Subcutaneous adipose tissue (tissue), 4 donors: ENCODE measurements around the gene ICE2. TPM values are rescaled to one million over a fixed set of nuclear protein-coding genes. Genes with fewer than 3 reads are reported as not detected.

ENCODE experiments used
- CTCF ChIP-seq: fragments of 450-650 bp; IDR thresholded peaks from one replicate; pipeline ENCODE4 v1.5.1; 2016; ENCODE audit warnings: low read depth, mild to moderate bottlenecking, control low read depth, antibody characterized with exemption, moderate library complexity
- total RNA-seq, 4 donors: library from RNA; depleted of rRNA; stranded (reverse); fragments of >200 nt; gene quantifications; one replicate each; pipeline ENCODE4 v1.1.0, GENCODE V29; 2016

The ICE2 gene
- 10 to 100 TPM; 26.0 to 64.2 (median 36.2) TPM for total RNA-seq

GRCh38 chr15:60478566-60479360 lies at the start of gene ICE2:
TSS of gene ICE2 (minus strand) at chr15:60479142. CDS start at chr15:60477977, 1,165 bp downstream.
- no peak for TF ChIP-seq CTCF

GRCh38 chr15:60528530-60528929 lies 49.6 kb upstream of the ICE2 start:
- TF ChIP-seq CTCF, result no peak

GRCh38 chr15:60527456-60527855 lies 48.5 kb upstream of the ICE2 start:
- no peak for TF ChIP-seq CTCF

DNA sequence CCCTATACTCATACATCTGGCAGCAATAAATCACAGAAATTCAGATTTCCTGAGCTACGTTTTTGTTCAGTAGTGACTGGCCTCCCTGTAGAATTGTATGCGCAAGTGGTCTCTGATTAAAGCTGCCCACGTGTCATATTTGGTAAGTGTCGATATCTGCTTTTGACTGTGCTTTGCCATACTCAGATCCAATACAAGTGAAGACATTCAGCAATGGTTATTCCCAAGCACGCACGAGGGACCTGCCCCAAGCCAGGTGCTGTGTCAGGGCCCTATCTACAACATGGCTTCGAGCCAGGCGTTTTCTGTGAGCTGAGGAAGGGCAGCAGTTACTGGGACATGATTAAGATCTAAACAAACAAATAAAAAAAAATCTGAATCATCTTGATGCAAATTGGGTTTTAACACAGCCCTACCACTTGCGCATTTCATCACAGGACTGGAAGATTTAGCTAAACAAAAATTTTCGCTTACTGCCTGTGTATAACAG lies 47.2 kb upstream of the ICE2 start:
- no peak for TF ChIP-seq CTCF

DNA sequence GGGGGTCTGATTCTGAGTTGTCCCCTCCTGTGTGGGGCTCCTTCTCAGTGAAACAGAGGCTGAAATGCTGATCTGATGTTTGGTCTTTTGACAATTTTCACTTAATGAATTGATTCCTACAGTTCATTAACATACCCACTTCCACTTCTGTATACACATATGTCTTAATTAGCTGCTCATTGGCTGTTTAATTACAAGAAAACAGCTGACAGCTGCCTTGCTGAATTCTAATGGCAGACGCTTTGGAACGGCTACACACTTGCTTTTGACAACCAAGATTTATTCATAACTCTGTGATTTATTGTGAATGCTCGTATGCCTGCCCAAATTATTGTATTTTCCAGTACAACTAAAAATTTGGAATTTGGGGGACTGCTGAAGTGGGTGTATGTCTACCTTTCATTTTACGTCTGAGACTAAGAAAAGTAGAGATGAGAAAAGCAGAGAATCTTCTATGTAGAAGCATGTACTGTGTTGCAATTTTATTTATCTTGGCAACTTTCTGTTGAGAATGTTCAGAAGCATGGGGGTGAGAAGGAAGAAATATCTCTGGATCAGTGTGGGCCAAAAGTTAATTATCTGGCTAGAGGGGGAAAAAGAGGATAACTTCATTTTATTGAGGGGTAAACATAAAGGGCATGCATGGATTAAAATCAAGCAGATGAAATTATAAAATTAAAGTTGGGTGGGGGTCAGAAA lies 46.5 kb upstream of the ICE2 start:
- no peak for TF ChIP-seq CTCF

DNA sequence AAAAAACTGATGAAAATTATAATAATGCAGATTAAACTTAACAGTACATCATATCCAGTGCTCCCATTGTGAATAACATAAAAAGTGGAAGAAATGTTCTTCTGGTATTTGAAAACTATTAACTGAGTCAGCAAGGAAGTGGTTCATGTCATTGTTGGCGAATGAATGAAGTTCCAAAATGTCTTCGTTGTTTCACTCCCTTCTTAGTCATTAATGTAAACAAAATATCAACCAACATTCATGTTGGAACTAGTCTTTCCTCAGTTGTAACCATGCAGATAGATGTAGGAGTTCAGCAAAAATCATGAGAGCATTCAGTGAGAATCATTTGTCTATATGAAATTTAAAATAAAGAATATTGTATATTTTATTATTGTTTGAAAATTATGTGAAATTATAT lies 44.1 kb upstream of the ICE2 start:
- no peak for TF ChIP-seq CTCF

- TF ChIP-seq CTCF, result no peak
These were observed 42.0 kb upstream of the ICE2 start for GRCh38 chr15:60520825-60521368.
